Measurements from ENCODE around the gene GNPTG.

The GNPTG gene

GRCh38 chr16:1335211-1335971, 16.3 kb upstream of the GNPTG start:
- DNase-seq = no peak

GRCh38 chr16:1335996-1336395, 15.7 kb upstream of the GNPTG start:
- DNase-seq = no peak

GRCh38 chr16:1336619-1337018, 15.1 kb upstream of the GNPTG start:
- no peak for DNase-seq

GRCh38 chr16:1337486-1337885, 14.2 kb upstream of the GNPTG start:
- no peak for DNase-seq

- no peak for DNase-seq
Observed at GRCh38 chr16:1338119-1338730, 13.5 kb upstream of the GNPTG start.

- no peak for DNase-seq
Observed at GRCh38 chr16:1338855-1339675, 12.7 kb upstream of the GNPTG start.

- DNase-seq = no peak
Observed at GRCh38 chr16:1340730-1341494, 10.8 kb upstream of the GNPTG start.

GRCh38 chr16:1341495-1342420, 10.0 kb upstream of the GNPTG start:
- no peak for DNase-seq

- DNase-seq = peak; percentile 97
Observed at GRCh38 chr16:1342526-1343427, 9.0 kb upstream of the GNPTG start.

GRCh38 chr16:1343428-1344242, 8.1 kb upstream of the GNPTG start:
- DNase-seq = no peak

GRCh38 chr16:1344499-1344898, 7.2 kb upstream of the GNPTG start:
- no peak for DNase-seq

GRCh38 chr16:1345087-1345486, 6.6 kb upstream of the GNPTG start:
- DNase-seq = no peak

- DNase-seq = no peak
Observed at GRCh38 chr16:1345651-1346421, 5.9 kb upstream of the GNPTG start.

GRCh38 chr16:1346422-1347285, 5.1 kb upstream of the GNPTG start:
- DNase-seq = no peak

GRCh38 chr16:1347286-1347855, 4.4 kb upstream of the GNPTG start:
- no peak for DNase-seq

- DNase-seq = no peak
Observed at GRCh38 chr16:1347962-1348361, 3.8 kb upstream of the GNPTG start.

GRCh38 chr16:1348441-1348840, 3.3 kb upstream of the GNPTG start:
- DNase-seq = no peak

GRCh38 chr16:1348926-1349325, 2.8 kb upstream of the GNPTG start:
- DNase-seq = no peak
